ENCODE data around the gene CYTH1.

CYTH1 gene

GRCh38 chr17:78712043-78712442 is 70.0 kb downstream of the CYTH1 start:
- Histone ChIP-seq H4K20me1 (ENCODE audit: insufficient read depth, low read length) (peaks cover 32% of the 10 kb centered on the region), H3K4me1 (ENCODE audit: insufficient read depth, low read length) (no peaks in the 10 kb centered on the region), H2AFZ (ENCODE audit: low read depth, low read length) (no peak overlapping the region), H3K9ac (ENCODE audit: low read depth, low read length) (no peak overlapping the region), H3K9me3 (ENCODE audit: insufficient read depth, low read length, severe bottlenecking) (no peaks in the 10 kb centered on the region), H3K27me3 (ENCODE audit: insufficient read depth, low read length, poor library complexity) (no peaks in the 10 kb centered on the region), H3K36me3 (ENCODE audit: insufficient read depth, low read length) (0 out of 2 replicates have a peak, but pooled peaks cover 3% of the 10 kb centered on the region), H3K4me3 (ENCODE audit: low read depth in 1 of 2, low read length in 2 of 2) (no peak overlapping the region), H3K27ac (ENCODE audit: low read length) (no peak overlapping the region), H3K4me2 (ENCODE audit: insufficient read depth, low read length) (no peak overlapping the region), H3K79me2 (ENCODE audit: insufficient read depth, low read length) (peaks cover 6% of the 10 kb centered on the region; the same call in 1 of the 2 replicates)
- TF ChIP-seq, protein P1, sequence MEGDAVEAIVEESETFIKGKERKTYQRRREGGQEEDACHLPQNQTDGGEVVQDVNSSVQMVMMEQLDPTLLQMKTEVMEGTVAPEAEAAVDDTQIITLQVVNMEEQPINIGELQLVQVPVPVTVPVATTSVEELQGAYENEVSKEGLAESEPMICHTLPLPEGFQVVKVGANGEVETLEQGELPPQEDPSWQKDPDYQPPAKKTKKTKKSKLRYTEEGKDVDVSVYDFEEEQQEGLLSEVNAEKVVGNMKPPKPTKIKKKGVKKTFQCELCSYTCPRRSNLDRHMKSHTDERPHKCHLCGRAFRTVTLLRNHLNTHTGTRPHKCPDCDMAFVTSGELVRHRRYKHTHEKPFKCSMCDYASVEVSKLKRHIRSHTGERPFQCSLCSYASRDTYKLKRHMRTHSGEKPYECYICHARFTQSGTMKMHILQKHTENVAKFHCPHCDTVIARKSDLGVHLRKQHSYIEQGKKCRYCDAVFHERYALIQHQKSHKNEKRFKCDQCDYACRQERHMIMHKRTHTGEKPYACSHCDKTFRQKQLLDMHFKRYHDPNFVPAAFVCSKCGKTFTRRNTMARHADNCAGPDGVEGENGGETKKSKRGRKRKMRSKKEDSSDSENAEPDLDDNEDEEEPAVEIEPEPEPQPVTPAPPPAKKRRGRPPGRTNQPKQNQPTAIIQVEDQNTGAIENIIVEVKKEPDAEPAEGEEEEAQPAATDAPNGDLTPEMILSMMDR (IDR thresholded peaks at IDR 0.05; ENCODE audit: borderline replicate concordance, extremely low read depth, low read length, poor library complexity, severe bottlenecking), result no peak
- TF ChIP-seq EZH2 (IDR thresholded peaks at IDR 0.05; ENCODE audit: borderline replicate concordance, low read depth, low read length, severe bottlenecking), result no peak
- ATAC-seq (ENCODE audit: insufficient read depth, low read depth) (no peak), DNase-seq (no peak)

- ATAC-seq (ENCODE audit: insufficient read depth, low read depth), result no peak
- no peak overlapping the region for H3K4me2 ChIP-seq (ENCODE audit: insufficient read depth, low read length)
- no peak overlapping the region for H3K4me3 ChIP-seq (ENCODE audit: low read depth in 1 of 2, low read length in 2 of 2)
- no peak for TF ChIP-seq EZH2 (IDR thresholded peaks at IDR 0.05; ENCODE audit: borderline replicate concordance, low read depth, low read length, severe bottlenecking)
- TF ChIP-seq, protein P1 (IDR thresholded peaks at IDR 0.05; ENCODE audit: borderline replicate concordance, extremely low read depth, low read length, poor library complexity, severe bottlenecking), result no peak
- H3K36me3 ChIP-seq (ENCODE audit: insufficient read depth, low read length), result 0 out of 2 replicates have a peak, but pooled peaks cover 3% of the 10 kb centered on the region
- H3K4me1 ChIP-seq (ENCODE audit: insufficient read depth, low read length), result no peaks in the 10 kb centered on the region
- no peaks in the 10 kb centered on the region for H3K27me3 ChIP-seq (ENCODE audit: insufficient read depth, low read length, poor library complexity)
- H4K20me1 ChIP-seq (ENCODE audit: insufficient read depth, low read length), result peaks cover 26% of the 10 kb centered on the region
- H2AFZ ChIP-seq (ENCODE audit: low read depth, low read length), result no peak overlapping the region
- H3K79me2 ChIP-seq (ENCODE audit: insufficient read depth, low read length), result peaks cover 6% of the 10 kb centered on the region; the same call in 1 of the 2 replicates
- H3K9ac ChIP-seq (ENCODE audit: low read depth, low read length), result no peak overlapping the region
- no peak for DNase-seq
- H3K9me3 ChIP-seq (ENCODE audit: insufficient read depth, low read length, severe bottlenecking), result no peaks in the 10 kb centered on the region
- H3K27ac ChIP-seq (ENCODE audit: low read length), result no peak overlapping the region
Measured at GRCh38 chr17:78710607-78711006, 71.5 kb downstream of the CYTH1 start.

GRCh38 chr17:78709751-78710181 is 72.3 kb downstream of the CYTH1 start:
- H3K4me3 ChIP-seq (ENCODE audit: low read depth in 1 of 2, low read length in 2 of 2), result no peak overlapping the region
- no peaks in the 10 kb centered on the region for H3K9me3 ChIP-seq (ENCODE audit: insufficient read depth, low read length, severe bottlenecking)
- TF ChIP-seq, protein P1 (IDR thresholded peaks at IDR 0.05; ENCODE audit: borderline replicate concordance, extremely low read depth, low read length, poor library complexity, severe bottlenecking), result no peak
- TF ChIP-seq EZH2 (IDR thresholded peaks at IDR 0.05; ENCODE audit: borderline replicate concordance, low read depth, low read length, severe bottlenecking), result no peak
- no peaks in the 10 kb centered on the region for H3K4me1 ChIP-seq (ENCODE audit: insufficient read depth, low read length)
- peaks cover 3% of the 10 kb centered on the region; the same call in 1 of the 2 replicates for H3K79me2 ChIP-seq (ENCODE audit: insufficient read depth, low read length)
- H3K4me2 ChIP-seq (ENCODE audit: insufficient read depth, low read length), result no peak overlapping the region
- H3K27me3 ChIP-seq (ENCODE audit: insufficient read depth, low read length, poor library complexity), result no peaks in the 10 kb centered on the region
- ATAC-seq (ENCODE audit: insufficient read depth, low read depth) (no peak), DNase-seq (no peak)
- H3K36me3 ChIP-seq (ENCODE audit: insufficient read depth, low read length), result 0 out of 2 replicates have a peak, but pooled peaks cover 3% of the 10 kb centered on the region
- no peak overlapping the region for H3K27ac ChIP-seq (ENCODE audit: low read length)
- H3K9ac ChIP-seq (ENCODE audit: low read depth, low read length), result no peak overlapping the region
- peaks cover 21% of the 10 kb centered on the region for H4K20me1 ChIP-seq (ENCODE audit: insufficient read depth, low read length)
- no peak overlapping the region for H2AFZ ChIP-seq (ENCODE audit: low read depth, low read length)

Measured in DND-41 (cell line).